Measurements from ENCODE around the gene COPS8.

COPS8 gene

DNA sequence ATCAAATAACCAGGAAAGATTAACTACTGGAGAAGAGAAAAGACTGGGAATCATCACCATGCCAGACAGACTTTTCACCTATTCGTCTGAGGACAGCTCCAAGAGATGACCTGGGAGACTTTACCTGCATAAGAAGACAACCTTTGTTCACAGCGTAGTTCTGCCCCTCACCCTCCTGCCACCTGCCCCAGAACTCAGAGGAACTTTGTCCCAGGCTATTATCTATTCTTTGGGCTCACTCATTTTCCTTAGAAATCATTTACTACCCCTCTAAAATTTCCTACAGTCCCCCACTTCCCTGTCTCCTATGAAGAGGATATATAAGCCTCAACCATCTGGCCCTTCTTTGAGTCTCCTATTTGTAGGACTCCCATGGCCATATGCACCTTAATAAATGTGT lies 19.3 kb upstream of the COPS8 start:
- DNase-seq = no peak

DNA sequence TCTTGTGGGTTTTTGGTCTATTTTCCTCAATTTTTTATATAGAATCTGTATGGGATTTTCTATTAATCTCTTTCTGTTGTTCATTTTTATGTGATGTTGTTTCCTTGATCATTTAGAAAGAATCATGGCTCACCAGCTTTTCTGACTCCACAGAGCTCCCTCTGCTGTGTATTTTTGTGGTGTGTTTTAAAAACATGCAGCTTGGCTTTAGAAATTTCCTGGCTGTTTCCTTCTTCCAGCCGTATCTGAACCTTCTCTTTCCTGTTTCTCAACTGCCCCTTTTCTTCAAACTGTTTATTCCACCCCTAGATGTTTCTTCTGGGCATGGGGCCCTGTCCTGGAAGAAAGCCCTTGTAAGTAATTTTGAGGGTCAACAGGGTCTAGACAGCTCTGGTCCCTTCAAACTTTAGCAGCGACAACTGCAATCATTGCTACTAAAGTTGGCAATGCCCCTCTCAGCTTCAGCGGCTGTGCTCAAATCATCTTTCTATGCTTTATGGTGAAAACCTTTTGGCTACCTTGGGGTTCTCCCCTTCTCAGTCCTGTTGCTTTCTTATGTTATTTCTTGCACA lies 17.6 kb upstream of the COPS8 start:
- DNase-seq = no peak

DNA sequence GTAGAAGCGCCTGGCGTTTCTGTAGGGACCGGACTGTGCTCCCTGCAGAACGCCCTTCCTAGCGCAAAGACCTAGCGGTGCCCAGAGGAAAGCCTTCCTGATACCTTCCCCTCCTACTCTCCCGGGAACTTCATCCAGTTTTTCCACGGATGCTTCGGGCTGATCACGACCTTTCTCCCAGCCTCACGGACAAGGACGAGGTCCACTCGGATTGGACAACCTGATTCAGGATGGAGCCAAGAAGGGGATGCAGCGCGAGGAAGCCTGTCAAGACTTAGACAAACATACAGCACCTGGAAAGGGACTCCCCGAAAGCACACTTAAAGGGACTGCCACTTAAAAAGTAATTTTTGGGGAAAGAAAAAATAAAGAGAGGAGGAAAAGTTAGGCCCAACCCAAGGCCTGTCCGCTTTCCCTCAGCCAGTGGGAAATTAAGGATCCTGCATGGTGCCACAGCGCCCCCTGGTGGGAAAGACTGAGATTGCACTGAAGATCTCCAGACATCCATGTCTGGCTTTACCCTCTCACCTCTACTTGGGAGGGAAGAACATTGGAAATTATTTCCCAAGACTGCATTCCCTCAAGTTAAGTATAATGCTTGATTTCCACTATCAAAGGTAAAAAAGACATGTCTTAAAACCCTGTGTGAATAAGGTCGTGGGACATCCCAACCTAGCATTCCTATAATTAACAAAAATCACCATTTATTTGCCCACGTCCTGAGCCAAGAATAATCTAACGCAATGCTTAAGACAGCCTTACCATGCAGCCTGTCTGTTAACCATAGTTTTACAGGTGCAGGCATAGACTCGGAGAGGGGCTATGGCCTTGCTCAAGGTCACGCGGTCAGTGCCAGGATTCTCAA lies 13.4 kb upstream of the COPS8 start:
- peak; percentile 53 for DNase-seq

DNA sequence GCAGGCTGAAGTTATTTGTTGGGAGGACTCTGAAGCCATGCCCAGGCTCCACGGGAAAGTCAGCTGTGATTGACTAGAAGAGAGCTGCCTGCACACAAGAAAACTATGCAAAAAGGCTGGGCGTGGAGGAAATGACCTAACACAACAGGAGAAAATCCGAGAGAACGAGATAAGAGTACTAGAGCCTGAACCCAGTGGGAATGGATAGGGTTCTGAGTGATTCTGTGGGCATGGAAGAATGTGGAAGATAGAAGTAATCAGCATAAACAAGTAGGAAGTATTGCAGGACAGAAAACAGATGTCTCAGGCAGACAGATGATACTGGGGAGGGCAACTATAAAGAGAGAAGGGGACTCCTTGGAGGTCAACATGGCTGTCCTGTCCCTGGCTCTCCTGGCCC lies 12.1 kb upstream of the COPS8 start:
- no peak for DNase-seq

DNA sequence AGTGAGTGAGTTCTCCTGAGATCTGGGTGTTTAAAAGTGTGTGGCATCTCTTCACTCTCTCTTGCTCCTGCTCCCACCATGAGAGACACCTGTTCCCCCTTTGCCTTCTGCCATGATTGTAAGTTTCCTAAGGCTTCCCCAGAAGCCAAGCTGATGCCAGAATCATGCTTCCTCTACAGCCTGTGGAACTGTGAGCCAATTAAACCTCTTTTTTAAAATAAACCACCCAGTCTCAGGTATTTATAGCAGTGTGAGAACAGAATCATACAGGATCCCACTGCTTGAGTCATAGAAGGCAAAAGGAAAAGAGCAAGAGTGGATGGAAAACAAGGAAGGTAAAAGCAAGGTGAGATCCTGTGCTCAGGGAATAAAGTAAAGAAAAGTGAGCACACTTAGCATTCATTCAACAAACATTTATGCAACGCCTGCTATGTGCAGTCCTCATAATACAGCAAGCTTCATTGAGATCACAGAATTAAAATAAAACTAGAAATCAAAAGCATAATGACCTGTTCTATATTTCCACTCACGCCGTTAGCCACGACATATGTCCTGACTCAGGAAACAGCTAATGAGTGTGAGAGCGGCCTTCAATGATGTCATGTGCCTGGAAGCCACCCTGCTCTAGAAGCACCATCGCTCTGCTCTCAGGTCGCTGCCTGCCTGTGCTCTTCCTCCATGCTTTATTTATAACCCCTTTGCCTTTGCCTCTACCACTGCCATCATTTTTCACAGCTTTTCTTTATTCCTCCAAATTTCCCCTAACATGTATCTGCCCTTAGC lies 11.3 kb upstream of the COPS8 start:
- no peak for DNase-seq

DNA sequence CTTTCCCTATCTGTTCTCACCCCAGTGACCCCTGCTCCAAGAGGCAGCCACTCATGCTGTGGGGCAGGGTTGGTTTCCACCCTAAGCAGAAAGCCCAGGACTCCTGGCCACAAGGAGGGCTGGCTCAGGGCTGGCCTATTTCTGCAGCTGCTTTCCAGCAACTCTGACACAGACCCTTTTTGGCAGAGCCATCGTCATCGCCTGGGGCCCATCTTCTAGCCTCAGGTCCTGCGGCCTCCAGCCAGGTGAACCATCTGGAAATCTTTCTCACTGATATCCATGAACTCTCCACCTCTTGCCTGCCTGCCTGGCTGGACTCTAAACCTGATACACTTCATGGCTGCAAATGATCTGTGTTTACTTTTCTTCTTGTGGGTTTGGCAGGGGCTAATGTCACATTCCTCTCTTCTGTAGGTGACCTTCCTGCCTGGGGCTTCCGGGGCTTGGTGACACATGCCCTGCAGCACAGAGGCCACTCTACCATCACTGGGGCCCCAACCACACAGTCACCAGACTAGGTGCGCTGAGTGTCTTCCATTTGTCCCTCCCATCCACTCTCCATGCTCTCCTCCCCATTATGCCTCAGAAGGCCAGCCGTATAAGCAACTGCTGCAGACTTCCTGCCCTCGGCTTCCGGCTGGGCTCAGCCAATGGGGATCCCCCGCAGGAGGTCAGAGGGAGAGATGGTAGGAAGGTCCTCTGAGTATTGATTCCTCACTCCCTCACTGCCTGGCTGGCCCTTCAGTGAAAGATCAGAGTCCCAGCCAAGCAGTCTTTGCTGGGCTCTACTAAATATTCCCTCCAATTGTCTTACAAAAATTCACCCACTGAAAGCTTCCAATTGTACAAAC lies 9.7 kb upstream of the COPS8 start:
- no peak for DNase-seq

DNA sequence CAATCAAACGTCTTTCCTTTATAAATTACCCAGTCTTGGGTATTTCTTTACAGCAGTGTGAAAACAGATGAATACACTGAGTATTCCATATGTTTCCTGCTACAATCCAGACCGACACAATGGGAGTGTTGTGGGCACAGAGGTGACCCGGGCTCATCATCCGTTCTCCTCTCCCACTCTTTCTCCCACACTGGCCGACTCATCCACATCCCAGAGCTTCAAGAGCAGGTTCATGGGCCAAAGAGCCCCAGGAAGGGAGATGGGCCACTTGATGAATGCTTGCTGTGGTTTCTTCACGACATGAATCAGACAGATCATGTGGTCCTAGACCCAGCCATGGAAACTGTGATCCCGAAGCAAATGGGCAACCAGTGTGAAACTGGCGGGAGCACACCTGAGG lies 4.1 kb upstream of the COPS8 start:
- DNase-seq = no peak

DNA sequence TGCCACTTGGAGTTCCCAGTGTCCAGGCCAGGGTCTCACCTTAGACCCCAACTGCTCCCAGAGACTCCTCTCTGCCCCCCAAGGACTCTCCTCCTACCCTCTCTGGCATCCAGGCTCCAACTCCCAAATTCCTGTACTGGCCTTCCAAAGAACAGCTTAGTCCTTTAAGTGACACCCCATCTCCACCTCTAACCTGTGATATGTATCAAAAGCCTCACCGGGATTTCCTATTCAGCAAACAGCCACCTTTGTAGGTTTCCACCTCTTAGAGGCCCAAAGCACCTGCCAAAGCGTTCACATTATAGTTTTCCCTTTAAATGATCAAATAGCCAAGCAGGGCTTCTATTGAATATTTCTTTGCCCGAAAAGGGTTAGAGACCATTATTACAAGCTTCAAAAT lies 2.7 kb upstream of the COPS8 start:
- no peak for DNase-seq

DNA sequence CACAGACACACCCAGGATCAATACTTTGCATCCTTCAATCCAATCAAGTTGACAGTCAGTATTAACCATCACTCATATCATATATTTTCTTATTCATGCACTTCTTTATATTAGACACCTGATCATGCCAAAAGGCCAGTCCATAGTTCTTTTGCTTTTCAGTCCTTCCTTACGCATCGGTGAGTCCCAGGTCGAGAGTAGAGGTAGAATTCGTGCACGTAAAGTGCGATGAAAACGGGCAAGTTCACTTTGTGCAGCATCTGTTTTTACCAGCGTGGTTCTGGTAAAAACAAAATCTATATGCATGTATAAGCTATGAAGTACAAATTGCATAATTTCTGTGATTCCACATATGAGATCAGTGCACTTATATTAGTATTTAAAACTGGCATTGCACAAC lies 1.2 kb upstream of the COPS8 start:
- DNase-seq = no peak

DNA sequence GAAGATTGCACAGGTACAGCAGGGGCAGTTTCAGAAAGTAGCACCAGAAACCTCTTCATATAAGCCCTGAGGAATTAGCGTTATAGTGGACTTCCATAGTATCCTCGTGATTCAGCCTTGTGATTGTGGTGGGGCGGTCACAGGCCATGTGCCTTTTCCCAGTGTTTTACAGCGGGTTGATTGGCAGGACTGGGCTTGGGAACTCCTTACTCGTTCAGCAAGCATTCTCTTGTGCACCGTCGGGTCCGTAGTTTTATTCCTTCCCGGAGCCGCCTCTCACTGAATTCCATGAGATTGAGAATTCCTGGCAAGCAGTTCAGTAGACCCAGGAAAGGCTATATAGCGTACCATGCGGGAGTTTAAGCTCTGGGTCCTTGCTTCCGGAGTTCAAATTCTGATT lies 5.2 kb downstream of the COPS8 start:
- no peak for DNase-seq

DNA sequence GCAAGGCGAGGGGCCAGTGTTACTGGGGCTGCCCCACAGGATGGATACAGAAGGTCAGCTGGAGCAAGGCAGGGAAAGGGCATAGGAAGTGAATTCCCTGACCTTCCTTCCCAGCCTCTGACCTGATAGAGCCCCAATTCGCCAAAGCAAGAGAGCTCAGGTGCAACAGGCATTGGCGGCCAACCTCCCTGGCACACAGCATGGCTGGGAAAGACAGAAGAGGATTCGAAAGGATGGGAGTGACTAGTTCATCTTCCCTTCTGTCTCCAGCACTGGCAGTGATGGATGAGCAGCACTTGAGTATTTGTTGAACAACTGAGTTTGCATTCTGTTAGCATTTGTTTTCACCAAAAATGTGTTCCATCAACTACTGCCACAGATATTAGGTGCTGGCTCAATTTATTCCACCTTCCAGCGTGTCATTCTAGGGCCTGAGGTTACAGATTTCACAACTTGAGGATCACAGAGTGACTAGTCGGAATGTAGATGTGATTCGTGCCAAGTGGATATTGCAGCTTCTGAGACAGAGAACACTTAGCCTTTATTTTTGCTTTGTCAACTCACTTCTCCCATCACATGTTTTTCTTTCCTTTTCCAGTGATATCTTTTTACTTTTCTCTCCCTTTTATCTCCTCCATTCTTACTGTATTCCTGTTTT lies 6.2 kb downstream of the COPS8 start:
- DNase-seq = no peak

DNA sequence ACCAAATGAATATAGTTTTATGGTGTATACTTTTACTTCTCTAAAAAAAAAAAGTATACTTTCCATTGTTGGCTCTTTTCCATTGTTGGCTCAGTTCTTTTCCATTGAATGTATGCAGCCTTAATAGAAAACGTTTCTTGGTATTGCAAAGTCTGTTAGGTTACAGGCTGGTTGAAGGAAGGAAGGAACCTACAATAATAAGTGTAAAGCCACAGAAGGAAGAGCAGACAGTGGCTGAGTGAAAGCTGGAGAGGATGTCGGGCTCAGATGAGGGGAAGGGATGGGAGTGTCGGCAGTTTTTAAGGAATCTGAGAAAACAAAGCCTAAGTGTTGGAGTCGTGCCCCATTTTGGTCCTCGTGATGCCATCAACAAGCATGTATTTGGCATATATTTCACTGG lies 6.8 kb downstream of the COPS8 start:
- no peak for DNase-seq

DNA sequence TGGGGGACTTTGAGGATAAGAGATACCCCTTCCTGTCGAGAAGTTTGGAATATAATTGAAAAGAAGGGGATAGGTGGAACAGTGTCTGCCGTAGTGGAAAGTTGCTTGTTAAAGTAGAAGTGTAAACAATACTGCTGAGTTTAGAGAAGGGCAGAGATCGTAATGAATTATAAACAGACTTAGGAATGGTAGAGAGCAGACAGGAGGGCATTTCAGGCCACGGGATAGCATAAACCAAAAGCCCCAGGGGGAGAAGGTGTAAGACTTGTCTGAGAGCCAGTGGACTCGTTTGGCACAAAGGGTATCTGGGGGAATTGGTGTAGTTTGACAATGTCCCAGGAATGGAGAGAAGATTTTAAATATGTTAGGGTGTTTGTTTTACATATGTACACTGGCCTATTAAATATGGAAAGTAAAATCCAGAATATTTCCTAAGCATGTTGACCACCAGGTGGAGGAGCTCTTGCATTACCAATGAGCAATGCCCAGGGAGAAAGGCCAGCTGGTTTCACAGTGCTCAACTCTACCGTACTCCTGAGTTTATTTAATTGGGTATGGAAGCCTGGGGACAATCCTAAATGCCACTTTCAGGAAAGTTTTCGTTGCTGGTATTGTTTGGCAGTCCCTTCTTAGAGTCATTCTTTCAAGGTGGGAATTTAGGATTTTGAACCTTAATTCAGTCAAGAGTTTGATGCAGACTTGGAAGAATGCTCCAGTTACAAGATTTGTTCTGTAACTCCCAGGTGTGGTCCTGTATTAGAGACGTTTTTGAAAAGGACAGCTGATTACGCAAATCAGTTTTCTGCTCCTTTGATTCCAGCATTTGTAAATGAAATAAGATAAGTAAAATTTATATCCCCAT lies 7.5 kb downstream of the COPS8 start:
- peak; percentile 9 for DNase-seq

DNA sequence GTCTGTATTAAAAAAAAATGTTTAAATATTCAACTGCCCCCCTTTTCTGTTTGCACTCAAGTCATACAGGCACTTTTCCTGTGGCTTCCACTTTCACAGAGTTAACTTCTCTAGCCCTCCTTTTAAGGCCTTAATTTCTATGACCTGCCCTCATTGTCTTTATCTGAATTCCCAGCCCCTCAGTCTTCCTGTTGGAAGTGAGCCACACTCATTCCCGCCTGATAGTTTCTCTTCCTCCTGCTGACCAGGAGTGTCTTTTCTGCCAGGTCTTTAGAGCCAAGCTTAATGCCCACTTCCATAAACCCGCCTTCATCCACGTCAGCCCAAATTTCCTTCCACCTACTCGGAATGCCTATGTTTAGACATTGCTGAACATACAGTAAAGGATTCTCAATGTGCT lies 10.5 kb downstream of the COPS8 start:
- DNase-seq = no peak

DNA sequence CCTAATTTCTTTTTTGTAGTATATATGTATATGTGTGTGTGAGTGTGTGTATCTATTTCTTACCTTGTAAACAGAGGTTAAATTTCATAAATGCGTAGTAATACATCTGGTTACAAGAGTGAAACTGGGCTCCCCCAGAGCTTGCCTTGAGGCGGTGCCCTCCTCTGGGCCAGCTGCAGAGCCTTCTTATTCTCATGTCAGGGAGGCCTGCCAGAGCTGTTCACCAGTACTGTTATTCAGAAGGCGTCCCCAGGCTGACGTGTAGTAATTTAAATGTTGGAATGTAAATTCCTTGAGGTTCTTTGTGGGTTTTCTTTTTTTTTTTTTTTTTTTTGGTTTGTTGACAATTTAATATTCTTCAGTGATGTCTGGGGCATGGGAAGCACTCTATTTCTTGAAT lies 11.2 kb downstream of the COPS8 start:
- no peak for DNase-seq

DNA sequence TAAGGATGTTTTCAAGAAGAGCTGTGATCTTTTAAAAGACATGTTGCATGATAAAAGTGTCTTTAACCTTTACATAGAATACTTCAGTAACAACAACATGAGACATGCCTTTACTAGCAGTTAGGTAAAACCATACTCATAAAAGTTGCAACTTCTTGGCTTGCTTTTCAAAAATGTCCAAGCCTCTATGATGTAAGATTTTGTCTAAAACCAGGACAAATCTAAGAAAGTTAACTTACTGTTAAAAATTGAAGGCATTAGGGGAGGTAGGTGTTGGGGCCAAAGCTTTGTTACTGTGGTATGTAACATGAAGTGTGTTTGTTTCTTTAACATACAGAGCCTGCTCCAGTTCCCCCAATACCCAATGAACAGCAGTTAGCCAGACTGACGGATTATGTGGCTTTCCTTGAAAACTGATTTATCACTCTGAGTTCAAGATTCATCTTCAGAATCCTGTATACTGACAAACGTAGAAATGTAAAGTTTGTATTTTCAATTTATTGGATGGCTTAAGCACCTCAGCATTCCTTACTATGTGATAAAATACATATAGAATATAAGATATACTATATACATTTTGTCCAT lies 11.7 kb downstream of the COPS8 start:
- DNase-seq = no peak

DNA sequence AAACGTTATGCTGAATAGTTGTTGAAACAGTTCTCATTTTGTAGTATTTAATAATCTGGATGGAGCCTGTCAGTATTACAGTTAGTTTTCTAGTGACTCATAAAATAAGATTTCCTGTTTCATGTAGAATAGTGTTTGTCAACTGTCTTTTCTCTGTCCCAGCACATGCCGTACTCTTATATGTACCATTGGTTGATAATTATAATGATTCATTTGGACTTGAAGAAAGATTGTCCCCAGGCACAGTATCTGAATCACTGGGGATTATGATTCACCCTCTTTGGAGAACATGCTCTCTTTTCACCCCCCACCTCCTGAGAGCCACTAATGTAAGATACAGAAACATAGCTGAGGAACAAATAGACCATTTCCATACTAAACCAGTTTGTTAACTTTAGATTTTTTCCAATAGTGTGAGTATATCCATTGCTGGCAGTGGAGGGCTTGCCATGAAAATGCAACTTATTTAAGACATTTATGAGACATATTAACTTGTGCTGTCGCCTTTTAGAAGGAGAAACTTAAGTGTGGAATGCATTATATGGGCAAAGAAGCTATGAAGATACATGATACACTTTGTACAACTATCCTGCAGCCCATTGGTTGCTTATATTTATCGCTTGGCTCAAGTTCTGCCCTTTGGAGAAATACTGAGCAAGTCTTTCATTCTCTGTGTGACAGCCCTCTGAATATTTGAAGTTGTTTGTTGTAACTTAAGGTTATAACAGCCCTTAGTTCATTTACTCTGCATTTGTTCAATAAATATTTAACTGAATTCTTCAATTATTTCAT lies 12.4 kb downstream of the COPS8 start:
- no peak for DNase-seq

DNA sequence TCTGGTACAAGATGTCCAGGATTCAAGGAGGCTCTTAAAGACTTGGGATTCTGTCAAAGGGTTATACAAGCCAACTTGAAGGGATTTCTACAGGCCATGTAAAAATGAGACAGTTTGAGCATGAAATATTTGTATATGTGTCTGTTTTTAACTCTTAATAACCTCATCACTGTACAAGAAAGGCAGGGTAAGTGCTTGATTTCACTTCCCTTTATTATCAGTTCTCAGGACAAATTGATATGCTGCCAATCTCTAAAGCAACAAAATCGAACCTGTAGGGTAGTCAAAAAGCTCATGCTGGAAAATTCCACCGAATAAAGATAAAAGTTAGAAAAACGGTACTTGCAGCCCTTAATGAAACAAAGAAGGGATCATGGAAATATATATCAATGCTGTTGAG lies 14.1 kb downstream of the COPS8 start:
- DNase-seq = no peak

DNA sequence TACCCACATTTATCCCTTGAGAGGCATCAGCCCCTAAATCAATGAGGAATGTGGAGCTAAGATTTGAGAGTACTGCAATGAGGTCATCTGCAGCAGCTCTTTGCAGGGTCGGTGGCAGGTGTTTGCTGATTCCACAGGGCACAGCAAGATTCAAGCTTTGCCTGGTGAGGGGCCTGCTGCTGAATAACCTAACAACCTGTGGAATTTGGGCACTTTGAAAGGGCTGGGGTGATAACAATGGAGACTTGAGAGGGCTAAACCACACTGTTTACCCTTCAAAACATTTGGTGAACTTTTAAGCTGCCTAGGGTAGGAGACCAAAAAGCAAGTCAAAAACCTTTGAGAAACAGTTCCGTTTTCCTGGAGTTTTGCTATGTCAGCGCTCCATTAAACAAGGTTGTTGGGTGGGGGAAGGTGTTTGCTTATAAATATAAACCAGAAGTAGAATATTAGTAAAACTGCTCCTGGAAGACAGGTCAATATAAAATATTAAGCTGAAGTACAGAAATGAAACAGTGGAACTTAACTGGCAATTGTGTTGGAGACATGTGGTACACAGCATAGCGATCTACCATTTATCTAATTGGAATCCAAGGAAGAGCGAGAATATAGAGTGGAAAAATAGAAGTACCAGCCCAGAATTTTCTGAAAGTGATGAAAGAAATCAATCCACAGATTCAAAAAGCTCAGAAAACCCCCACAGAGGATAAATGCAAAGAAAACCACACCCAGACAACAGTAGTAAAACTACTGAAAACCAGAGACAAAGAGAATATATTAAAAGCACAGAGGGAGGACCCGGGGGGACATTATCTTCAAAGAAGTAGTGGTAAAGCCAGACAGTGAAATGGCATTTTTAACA lies 15.7 kb downstream of the COPS8 start:
- no peak for DNase-seq

Measured in NCI-H345 (cell line).